Coronary artery (tissue), 2 donors: ENCODE data around the gene ASB1.

Experiments
- DNase-seq: peaks from one replicate; pipeline ENCODE4 v3.0.0-alpha.2; 2017; ENCODE audit warnings: low spot score
- H3K27ac ChIP-seq, 2 donors: fragments of 200-600 bp; sonication (generic); one replicate each; pipeline ENCODE4 v1.5.1; 2016 to 2019
- H3K4me3 ChIP-seq: fragments of 200-600 bp; sonication (generic); 2 replicates; pipeline ENCODE4 v1.5.1; 2016; ENCODE audit warnings: mild to moderate bottlenecking, moderate library complexity
- TF ChIP-seq, protein P1 (sequence below): fragments of 200-600 bp; sonication (generic); IDR thresholded peaks from one replicate; pipeline ENCODE4 v1.5.1; 2019; ENCODE audit warnings: antibody characterized with exemption

Gene ASB1

DNA sequence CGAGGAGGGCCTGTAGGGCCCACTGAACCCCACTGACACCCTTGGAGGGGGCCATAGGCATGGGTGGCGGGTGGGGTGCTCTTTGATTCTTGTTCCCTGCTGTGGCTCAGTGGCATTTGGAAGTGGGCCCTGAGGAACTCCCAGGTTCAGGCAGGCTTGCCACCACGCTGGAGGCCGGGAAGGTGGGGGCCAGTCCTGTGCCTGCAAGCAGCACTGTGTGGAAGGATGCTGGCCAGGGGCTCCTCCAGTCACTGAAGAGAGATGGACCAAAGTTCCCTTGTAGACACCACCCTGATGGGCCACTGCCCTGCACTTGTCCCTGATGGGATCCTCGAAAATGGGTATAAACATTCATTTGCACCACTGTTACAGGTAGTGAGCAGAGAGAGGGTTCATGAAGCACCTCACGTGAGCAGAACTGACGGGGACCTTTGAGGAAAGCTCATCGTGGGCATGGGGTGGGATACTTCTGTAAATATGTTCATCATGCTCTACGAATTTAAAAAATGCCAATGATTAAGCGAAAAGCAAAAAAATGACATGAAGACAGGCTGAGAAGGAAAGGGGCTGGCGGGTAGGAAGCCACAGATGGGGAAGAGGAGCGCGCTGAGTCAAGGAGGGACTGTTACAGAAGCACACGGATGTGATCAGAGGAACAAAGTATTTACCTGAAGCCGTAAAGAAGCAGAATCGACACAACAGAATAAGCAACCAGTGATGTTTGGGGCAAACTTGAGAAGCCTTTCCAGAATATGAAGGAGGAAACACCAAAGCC lies 45.2 kb upstream of the ASB1 start:
- Histone ChIP-seq H3K27ac (no peak overlapping the region), H3K4me3 (no peak overlapping the region)
- TF ChIP-seq, protein P1, sequence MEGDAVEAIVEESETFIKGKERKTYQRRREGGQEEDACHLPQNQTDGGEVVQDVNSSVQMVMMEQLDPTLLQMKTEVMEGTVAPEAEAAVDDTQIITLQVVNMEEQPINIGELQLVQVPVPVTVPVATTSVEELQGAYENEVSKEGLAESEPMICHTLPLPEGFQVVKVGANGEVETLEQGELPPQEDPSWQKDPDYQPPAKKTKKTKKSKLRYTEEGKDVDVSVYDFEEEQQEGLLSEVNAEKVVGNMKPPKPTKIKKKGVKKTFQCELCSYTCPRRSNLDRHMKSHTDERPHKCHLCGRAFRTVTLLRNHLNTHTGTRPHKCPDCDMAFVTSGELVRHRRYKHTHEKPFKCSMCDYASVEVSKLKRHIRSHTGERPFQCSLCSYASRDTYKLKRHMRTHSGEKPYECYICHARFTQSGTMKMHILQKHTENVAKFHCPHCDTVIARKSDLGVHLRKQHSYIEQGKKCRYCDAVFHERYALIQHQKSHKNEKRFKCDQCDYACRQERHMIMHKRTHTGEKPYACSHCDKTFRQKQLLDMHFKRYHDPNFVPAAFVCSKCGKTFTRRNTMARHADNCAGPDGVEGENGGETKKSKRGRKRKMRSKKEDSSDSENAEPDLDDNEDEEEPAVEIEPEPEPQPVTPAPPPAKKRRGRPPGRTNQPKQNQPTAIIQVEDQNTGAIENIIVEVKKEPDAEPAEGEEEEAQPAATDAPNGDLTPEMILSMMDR: no peak
- no peak for DNase-seq

DNA sequence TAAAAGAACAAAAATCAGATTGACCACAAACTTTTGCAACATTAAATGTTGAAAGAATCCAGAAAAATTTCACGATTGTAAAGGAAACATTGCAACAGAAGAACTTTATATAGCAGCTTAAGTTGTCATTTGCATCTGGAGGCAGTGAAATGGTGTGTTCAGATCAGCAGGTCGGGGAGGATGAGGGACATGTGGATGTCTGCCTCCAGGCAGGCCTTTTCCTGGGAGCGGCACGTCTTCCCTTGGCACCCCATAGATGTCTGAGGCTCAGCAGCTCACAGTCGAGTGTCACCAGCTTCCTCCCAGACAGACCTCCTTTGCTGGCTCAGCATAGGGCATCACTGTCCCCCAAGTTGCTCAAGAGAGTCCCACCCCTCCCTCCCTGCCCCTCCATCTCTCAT lies 44.3 kb upstream of the ASB1 start:
- H3K4me3 ChIP-seq: no peak overlapping the region
- DNase-seq: no peak
- no peak overlapping the region for H3K27ac ChIP-seq
- TF ChIP-seq, protein P1: no peak

DNA sequence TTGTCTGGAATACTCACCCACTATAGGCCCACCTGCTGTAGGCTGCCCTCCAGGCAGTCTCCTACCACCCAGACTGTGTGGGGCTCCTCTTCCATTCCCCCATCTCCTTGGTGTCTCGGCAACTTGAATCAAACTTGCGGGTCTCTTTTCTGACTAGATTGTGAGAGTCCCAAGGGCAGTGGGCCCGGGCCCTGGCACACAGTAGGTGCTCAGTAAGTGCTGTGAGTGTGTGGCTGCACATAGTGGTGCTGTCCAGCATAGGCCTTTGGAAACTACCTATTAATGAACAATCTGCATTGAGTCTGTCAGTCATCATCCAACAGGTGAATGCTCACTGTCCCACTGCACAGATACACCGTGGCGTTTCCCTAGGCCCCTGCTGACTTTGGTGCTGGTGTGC lies 43.6 kb upstream of the ASB1 start:
- DNase-seq: no peak
- TF ChIP-seq, protein P1: no peak
- no peak overlapping the region for H3K4me3 ChIP-seq
- no peak overlapping the region for H3K27ac ChIP-seq

DNA sequence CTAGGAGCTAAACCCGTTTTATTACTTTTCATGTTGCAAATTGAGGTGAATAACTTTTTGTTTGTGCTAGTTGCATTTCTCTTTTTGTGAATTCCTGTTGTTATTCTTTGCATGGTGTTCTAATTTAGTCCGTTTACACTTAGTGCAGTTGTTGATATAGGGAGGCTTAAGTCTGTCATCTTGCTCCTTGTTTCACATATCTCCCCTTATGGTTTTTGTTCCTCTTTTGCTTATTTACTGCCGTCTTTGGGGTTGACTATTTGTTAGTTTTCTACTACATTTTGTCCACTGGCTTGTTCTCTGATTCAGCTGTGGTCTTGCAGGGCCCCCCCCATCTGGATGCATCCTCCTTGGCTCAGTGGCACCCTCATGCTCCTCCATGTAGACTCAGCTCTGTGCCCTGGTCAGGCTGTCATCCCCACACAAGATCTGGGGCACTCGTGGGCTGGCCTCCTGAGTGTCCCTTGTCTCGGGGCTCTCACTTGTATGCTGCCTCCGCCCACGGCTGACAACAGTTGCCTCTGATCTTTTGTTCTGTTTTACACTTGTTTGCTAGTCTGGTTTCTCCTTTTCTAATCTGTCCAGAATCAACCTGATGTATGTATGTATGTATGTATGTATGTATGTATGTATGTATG lies 42.9 kb upstream of the ASB1 start:
- DNase-seq: no peak
- TF ChIP-seq, protein P1: no peak

DNA sequence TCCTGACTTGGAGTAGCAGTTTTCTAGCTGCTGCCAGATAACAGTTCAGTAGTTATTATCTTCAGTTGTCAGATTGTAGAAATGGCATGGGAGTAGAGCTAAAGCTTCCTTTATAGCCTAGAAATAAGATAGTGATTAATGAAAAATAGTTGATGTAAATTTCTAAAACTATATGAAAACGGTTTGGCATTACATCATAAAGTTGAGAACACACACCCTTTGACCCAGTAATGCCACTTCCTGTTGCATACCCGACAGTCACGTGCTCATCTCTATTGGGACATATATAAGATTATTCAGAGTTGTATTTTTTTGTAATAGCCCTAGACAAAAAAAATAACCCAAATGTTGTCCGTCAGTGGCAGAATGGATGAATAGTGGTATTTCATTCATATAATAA lies 39.4 kb upstream of the ASB1 start:
- TF ChIP-seq, protein P1: no peak
- H3K27ac ChIP-seq: no peak overlapping the region
- no peak for DNase-seq
- H3K4me3 ChIP-seq: no peak overlapping the region

More for the DNA sequence above, 42.9 kb upstream of the ASB1 start:
- H3K27ac ChIP-seq: no peak overlapping the region
- no peak overlapping the region for H3K4me3 ChIP-seq

DNA sequence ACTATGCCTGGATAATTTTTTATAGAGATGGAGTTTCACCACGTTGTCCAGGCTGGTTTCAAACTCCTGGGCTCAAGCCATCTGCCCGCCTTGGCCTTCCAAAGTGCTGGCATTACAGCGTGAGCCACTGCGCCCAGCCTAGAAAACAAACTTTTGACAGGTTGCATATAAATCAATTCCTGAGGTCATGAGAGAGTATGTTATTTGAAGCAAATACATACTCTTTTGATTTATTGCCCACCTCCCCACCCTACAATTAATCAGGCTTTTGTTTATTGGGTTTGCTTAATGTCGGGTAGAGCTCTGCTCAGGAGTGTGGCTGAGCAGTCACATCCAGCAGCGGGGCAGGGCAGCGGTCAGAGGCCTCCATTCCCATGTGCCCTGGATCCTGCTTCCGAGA lies 37.9 kb upstream of the ASB1 start:
- Histone ChIP-seq H3K4me3 (no peak overlapping the region), H3K27ac (no peak overlapping the region)
- TF ChIP-seq, protein P1: no peak
- no peak for DNase-seq
